WTC11 (cell line): ENCODE measurements around the gene YWHAH. TPM values are rescaled to one million over a fixed set of nuclear protein-coding genes. Genes with fewer than 3 reads are reported as not detected.
A peak's percentile ranks its signal among the peaks of the same experiment; 100 is the strongest.

Source experiments
- ATAC-seq: fragments of 200-7000 bp; cut with Tn5 transposase; 2 replicates; pipeline ENCODE4 v1.10.0; 2021; ENCODE audit warnings: mild to moderate bottlenecking, moderate library complexity
- CTCF ChIA-PET: fragments of 300-600 bp; sonication (Branson Sonifier 250); formaldehyde crosslinking; loops from one replicate; lab custom pipeline; 2021; ENCODE audit warnings: antibody characterized with exemption; lab: Charles Lee
- POLR2A ChIA-PET: fragments of 350-600 bp; sonication (Branson Sonifier 250); formaldehyde crosslinking; loops from one replicate; lab custom pipeline; 2021; ENCODE audit warnings: antibody characterized with exemption; lab: Charles Lee
- DNase-seq: peaks from one replicate; pipeline ENCODE4 v3.0.0; 2021; ENCODE audit warnings: low spot score
- H3K27ac Mint-ChIP-seq: 2 replicates; pipeline ENCODE4 v1.8.0; 2021; ENCODE audit warnings: mixed read lengths
- H3K27me3 Mint-ChIP-seq: 2 replicates; pipeline ENCODE4 v1.8.0; 2021; ENCODE audit warnings: low read depth, mild to moderate bottlenecking, moderate library complexity, mixed read lengths
- H3K36me3 Mint-ChIP-seq: 2 replicates; pipeline ENCODE4 v1.8.0; 2021; ENCODE audit warnings: mixed read lengths
- H3K4me1 Mint-ChIP-seq: 2 replicates; pipeline ENCODE4 v1.8.0; 2022; ENCODE audit warnings: mixed read lengths
- H3K4me3 Mint-ChIP-seq: 2 replicates; pipeline ENCODE4 v1.8.0; 2021; ENCODE audit warnings: mild to moderate bottlenecking, moderate library complexity, mixed read lengths
- H3K9me3 Mint-ChIP-seq: 2 replicates; pipeline ENCODE4 v1.8.0; 2021; ENCODE audit warnings: mixed read lengths
- CREM ChIP-seq: sonication (generic); formaldehyde crosslinking; IDR thresholded peaks from 2 replicates; pipeline ENCODE4 v1.8.1; 2022; ENCODE audit warnings: mild to moderate bottlenecking, missing genetic modification reagents, moderate library complexity
- EMX1 ChIP-seq: fragments of 250-450 bp; sonication (Bioruptor Pico); IDR thresholded peaks from 2 replicates; pipeline ENCODE4 v1.8.0; 2021; ENCODE audit warnings: mild to moderate bottlenecking
- GRHL2 ChIP-seq: fragments of 250-450 bp; sonication (Bioruptor Pico); IDR thresholded peaks from 2 replicates; pipeline ENCODE4 v1.8.0; 2022; ENCODE audit warnings: mild to moderate bottlenecking, moderate library complexity; ENCODE audit not compliant: insufficient replicate concordance, severe bottlenecking
- KAT7 ChIP-seq: sonication (generic); formaldehyde crosslinking; IDR thresholded peaks from 2 replicates; pipeline ENCODE4 v1.8.1; 2023; ENCODE audit warnings: missing genetic modification reagents, mild to moderate bottlenecking, borderline replicate concordance
- NR3C1 ChIP-seq: sonication (generic); formaldehyde crosslinking; conservative IDR thresholded peaks from 2 replicates; pipeline ENCODE4 v1.8.1; 2023; ENCODE audit warnings: low read depth, mild to moderate bottlenecking, missing genetic modification reagents
- SMAD3 ChIP-seq: sonication (generic); formaldehyde crosslinking; IDR thresholded peaks from 2 replicates; pipeline ENCODE4 v1.8.0; 2022; ENCODE audit warnings: missing genetic modification reagents, mild to moderate bottlenecking, borderline replicate concordance
- SP1 ChIP-seq: sonication (generic); formaldehyde crosslinking; conservative IDR thresholded peaks from 2 replicates; pipeline ENCODE4 v1.8.1; 2022; ENCODE audit warnings: missing genetic modification reagents
- TP53 ChIP-seq: sonication (generic); formaldehyde crosslinking; IDR thresholded peaks from 2 replicates; pipeline ENCODE4 v1.8.1; 2023; ENCODE audit warnings: mild to moderate bottlenecking, missing genetic modification reagents
- ZNF232 ChIP-seq: sonication (generic); formaldehyde crosslinking; IDR thresholded peaks from 2 replicates; pipeline ENCODE4 v1.8.0; 2022; ENCODE audit warnings: mild to moderate bottlenecking, missing genetic modification reagents
- ZNF416 ChIP-seq: fragments of 250-450 bp; sonication (Bioruptor Pico); IDR thresholded peaks from 2 replicates; pipeline ENCODE4 v1.9.0; 2021; ENCODE audit warnings: mild to moderate bottlenecking, inconsistent platforms
- ZNF671 ChIP-seq: fragments of 250-450 bp; sonication (Bioruptor Pico); IDR thresholded peaks from 2 replicates; pipeline ENCODE4 v1.8.0; 2021; ENCODE audit warnings: mild to moderate bottlenecking
- total RNA-seq: library from RNA; stranded (reverse); gene quantifications from 3 replicates; pipeline ENCODE4 v1.2.3, GENCODE V29; 2021
- TF ChIP-seq, protein P1 (sequence below): sonication (generic); formaldehyde crosslinking; IDR thresholded peaks from 2 replicates; pipeline ENCODE4 v1.8.0; 2022; ENCODE audit warnings: mild to moderate bottlenecking, missing genetic modification reagents
- TF ChIP-seq, protein P2 (sequence below): sonication (generic); formaldehyde crosslinking; IDR thresholded peaks from 2 replicates; pipeline ENCODE4 v1.8.1; 2023; ENCODE audit warnings: mild to moderate bottlenecking, missing genetic modification reagents, moderate library complexity
- TF ChIP-seq, protein P3 (sequence below): fragments of 250-450 bp; sonication (Bioruptor Pico); IDR thresholded peaks from 2 replicates; pipeline ENCODE4 v1.9.0; 2021; ENCODE audit warnings: mild to moderate bottlenecking
- TF ChIP-seq, protein P4 (sequence below): sonication (generic); formaldehyde crosslinking; IDR thresholded peaks from 2 replicates; pipeline ENCODE4 v1.8.0; 2022; ENCODE audit warnings: missing genetic modification reagents
- TF ChIP-seq, protein P5 (sequence below): fragments of 250-450 bp; sonication (Bioruptor Pico); IDR thresholded peaks from 2 replicates; pipeline ENCODE4 v1.9.0; 2021; ENCODE audit warnings: moderate library complexity, mild to moderate bottlenecking, inconsistent platforms, borderline replicate concordance
- TF ChIP-seq, protein P6 (sequence below): fragments of 250-450 bp; sonication (Bioruptor Pico); IDR thresholded peaks from 2 replicates; pipeline ENCODE4 v1.9.0; 2021; ENCODE audit warnings: mild to moderate bottlenecking
- TF ChIP-seq, protein P7 (sequence below): sonication (generic); formaldehyde crosslinking; IDR thresholded peaks from 2 replicates; pipeline ENCODE4 v1.8.0; 2023; ENCODE audit warnings: missing genetic modification reagents, mild to moderate bottlenecking, borderline replicate concordance

YWHAH gene
- total RNA-seq, 1 experiment from 2014 or later, result 203 TPM

DNA sequence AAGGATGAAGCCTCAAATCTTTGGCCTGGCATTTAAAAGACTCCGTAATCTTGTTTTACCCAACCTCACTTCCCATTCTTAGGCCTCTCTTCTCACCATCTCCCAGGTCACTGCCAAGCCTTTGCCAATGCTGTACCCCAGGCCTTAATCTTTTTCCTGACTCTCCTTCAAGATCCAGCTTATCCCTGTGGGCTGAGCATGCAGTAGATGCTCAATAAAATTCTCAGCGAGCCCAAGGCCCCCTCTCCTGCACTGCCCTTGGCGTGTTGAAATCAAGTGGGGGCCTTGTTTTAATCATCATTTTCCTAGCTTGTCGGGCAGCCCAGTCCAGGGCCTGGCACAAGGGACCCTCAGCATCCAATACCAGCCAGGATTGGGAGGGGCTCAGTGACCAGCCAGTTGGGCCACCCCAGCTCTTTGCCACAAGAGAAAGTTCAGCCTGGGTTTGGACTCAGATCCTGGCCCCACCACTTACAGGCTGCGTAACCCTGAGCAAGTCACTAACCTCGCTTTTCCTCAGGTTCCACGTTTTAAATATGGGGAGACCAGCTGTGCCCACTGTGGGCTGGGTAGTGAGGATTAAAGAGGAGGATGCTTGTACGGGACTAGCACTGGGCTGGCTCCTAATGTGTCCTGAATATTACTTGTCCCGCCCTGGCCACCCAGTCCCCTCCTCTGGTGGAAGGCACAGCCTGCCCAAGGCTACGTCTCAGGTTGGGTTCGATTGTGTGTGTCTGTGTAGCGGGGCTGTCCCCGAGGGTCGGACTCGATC lies 943 bp upstream of the YWHAH start (continued):
- TF ChIP-seq, protein P1, sequence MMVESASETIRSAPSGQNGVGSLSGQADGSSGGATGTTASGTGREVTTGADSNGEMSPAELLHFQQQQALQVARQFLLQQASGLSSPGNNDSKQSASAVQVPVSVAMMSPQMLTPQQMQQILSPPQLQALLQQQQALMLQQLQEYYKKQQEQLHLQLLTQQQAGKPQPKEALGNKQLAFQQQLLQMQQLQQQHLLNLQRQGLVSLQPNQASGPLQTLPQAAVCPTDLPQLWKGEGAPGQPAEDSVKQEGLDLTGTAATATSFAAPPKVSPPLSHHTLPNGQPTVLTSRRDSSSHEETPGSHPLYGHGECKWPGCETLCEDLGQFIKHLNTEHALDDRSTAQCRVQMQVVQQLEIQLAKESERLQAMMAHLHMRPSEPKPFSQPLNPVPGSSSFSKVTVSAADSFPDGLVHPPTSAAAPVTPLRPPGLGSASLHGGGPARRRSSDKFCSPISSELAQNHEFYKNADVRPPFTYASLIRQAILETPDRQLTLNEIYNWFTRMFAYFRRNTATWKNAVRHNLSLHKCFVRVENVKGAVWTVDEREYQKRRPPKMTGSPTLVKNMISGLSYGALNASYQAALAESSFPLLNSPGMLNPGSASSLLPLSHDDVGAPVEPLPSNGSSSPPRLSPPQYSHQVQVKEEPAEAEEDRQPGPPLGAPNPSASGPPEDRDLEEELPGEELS, result no peak
- TF ChIP-seq, protein P2, sequence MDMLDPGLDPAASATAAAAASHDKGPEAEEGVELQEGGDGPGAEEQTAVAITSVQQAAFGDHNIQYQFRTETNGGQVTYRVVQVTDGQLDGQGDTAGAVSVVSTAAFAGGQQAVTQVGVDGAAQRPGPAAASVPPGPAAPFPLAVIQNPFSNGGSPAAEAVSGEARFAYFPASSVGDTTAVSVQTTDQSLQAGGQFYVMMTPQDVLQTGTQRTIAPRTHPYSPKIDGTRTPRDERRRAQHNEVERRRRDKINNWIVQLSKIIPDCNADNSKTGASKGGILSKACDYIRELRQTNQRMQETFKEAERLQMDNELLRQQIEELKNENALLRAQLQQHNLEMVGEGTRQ, result no peak
- TF ChIP-seq, all 79 proteins: peak for 4

DNA sequence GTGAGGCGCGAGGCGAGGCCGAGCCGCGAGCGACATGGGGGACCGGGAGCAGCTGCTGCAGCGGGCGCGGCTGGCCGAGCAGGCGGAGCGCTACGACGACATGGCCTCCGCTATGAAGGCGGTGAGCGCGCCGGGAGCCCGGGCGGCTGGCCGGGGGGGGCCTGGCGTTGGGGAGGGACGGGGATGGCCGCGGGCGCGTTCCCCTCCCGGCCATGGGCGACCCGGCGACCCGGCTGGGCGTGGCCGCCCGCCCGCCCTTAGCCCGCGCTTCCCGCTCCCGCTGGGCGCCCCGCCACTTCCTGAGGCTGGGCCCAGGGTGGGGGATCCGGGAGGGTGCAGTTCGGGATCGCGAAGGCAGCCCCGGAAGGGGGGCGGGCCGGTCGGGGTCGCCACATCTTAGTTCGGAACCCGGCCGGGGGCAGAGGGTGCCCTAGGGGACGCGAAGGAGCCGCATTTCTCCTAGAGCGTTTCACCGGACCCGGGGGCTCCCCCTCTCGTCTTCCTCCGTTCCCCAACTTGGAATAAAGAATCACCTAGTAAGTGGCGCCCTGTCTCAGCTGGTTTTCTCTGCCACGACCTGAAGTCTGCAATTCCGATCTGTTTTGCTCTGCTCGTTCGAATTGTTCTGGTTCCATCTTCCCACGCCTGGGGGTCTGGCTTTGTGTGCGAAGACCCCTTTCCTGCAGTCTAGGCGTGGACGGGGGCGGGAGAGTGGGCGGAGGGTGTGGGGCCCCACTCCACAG lies 536 bp downstream of the YWHAH start:
- Mint-ChIP-seq H3K36me3 (peaks cover 22% of the 10 kb centered on the region), H3K4me3 (peak overlapping the region; percentile 53), H3K27ac (no peak overlapping the region), H3K27me3 (peaks cover 10% of the 10 kb centered on the region), H3K9me3 (no peaks in the 10 kb centered on the region), H3K4me1 (peaks cover 10% of the 10 kb centered on the region)
- POLR2A ChIA-PET, result interaction anchor here (0.5 to 1.6 kb wide), 2 partner anchors 9 to 15 kb away, joined by 3 to 5 read pairs; no protein-coding TSS in a partner anchor
- CTCF ChIA-PET, result interaction anchor here (1.4 to 3.3 kb wide), 2 partner anchors 16 to 25 kb away, joined by 4 to 23 read pairs; no protein-coding TSS in a partner anchor
- ATAC-seq, result peak; percentile 7
- peak; percentile 48 for DNase-seq
- TF ChIP-seq SMAD3 (CRISPR knock-in tag), result no peak
- TF ChIP-seq KAT7 (CRISPR knock-in tag), result peak; percentile 80; the same call in 1 of the 2 replicates
- no peak for TF ChIP-seq NR3C1 (CRISPR knock-in tag)
- no peak for TF ChIP-seq ZNF416
- no peak for TF ChIP-seq ZNF671
- TF ChIP-seq, protein P3, sequence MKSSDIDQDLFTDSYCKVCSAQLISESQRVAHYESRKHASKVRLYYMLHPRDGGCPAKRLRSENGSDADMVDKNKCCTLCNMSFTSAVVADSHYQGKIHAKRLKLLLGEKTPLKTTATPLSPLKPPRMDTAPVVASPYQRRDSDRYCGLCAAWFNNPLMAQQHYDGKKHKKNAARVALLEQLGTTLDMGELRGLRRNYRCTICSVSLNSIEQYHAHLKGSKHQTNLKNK (CRISPR knock-in tag), result no peak
- no peak; the same call in 1 of the 2 replicates for TF ChIP-seq SP1 (CRISPR knock-in tag)
- peak; percentile 56; the same call in 1 of the 2 replicates for TF ChIP-seq CREM
- TF ChIP-seq EMX1 (CRISPR knock-in tag), result no peak
- peak; percentile 22; the same call in 1 of the 2 replicates for TF ChIP-seq TP53 (CRISPR knock-in tag)
- TF ChIP-seq, protein P4, sequence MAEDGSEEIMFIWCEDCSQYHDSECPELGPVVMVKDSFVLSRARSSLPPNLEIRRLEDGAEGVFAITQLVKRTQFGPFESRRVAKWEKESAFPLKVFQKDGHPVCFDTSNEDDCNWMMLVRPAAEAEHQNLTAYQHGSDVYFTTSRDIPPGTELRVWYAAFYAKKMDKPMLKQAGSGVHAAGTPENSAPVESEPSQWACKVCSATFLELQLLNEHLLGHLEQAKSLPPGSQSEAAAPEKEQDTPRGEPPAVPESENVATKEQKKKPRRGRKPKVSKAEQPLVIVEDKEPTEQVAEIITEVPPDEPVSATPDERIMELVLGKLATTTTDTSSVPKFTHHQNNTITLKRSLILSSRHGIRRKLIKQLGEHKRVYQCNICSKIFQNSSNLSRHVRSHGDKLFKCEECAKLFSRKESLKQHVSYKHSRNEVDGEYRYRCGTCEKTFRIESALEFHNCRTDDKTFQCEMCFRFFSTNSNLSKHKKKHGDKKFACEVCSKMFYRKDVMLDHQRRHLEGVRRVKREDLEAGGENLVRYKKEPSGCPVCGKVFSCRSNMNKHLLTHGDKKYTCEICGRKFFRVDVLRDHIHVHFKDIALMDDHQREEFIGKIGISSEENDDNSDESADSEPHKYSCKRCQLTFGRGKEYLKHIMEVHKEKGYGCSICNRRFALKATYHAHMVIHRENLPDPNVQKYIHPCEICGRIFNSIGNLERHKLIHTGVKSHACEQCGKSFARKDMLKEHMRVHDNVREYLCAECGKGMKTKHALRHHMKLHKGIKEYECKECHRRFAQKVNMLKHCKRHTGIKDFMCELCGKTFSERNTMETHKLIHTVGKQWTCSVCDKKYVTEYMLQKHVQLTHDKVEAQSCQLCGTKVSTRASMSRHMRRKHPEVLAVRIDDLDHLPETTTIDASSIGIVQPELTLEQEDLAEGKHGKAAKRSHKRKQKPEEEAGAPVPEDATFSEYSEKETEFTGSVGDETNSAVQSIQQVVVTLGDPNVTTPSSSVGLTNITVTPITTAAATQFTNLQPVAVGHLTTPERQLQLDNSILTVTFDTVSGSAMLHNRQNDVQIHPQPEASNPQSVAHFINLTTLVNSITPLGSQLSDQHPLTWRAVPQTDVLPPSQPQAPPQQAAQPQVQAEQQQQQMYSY, result no peak
- TF ChIP-seq, protein P5, sequence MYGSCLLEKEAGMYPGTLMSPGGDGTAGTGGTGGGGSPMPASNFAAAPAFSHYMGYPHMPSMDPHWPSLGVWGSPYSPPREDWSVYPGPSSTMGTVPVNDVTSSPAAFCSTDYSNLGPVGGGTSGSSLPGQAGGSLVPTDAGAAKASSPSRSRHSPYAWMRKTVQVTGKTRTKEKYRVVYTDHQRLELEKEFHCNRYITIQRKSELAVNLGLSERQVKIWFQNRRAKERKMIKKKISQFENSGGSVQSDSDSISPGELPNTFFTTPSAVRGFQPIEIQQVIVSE, result no peak
- no peak for TF ChIP-seq GRHL2 (CRISPR knock-in tag)
- TF ChIP-seq, protein P6, sequence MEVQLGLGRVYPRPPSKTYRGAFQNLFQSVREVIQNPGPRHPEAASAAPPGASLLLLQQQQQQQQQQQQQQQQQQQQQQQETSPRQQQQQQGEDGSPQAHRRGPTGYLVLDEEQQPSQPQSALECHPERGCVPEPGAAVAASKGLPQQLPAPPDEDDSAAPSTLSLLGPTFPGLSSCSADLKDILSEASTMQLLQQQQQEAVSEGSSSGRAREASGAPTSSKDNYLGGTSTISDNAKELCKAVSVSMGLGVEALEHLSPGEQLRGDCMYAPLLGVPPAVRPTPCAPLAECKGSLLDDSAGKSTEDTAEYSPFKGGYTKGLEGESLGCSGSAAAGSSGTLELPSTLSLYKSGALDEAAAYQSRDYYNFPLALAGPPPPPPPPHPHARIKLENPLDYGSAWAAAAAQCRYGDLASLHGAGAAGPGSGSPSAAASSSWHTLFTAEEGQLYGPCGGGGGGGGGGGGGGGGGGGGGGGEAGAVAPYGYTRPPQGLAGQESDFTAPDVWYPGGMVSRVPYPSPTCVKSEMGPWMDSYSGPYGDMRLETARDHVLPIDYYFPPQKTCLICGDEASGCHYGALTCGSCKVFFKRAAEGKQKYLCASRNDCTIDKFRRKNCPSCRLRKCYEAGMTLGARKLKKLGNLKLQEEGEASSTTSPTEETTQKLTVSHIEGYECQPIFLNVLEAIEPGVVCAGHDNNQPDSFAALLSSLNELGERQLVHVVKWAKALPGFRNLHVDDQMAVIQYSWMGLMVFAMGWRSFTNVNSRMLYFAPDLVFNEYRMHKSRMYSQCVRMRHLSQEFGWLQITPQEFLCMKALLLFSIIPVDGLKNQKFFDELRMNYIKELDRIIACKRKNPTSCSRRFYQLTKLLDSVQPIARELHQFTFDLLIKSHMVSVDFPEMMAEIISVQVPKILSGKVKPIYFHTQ, result no peak
- peak; percentile 53; the same call in 1 of the 2 replicates for TF ChIP-seq ZNF232 (CRISPR knock-in tag)
- TF ChIP-seq, protein P7, sequence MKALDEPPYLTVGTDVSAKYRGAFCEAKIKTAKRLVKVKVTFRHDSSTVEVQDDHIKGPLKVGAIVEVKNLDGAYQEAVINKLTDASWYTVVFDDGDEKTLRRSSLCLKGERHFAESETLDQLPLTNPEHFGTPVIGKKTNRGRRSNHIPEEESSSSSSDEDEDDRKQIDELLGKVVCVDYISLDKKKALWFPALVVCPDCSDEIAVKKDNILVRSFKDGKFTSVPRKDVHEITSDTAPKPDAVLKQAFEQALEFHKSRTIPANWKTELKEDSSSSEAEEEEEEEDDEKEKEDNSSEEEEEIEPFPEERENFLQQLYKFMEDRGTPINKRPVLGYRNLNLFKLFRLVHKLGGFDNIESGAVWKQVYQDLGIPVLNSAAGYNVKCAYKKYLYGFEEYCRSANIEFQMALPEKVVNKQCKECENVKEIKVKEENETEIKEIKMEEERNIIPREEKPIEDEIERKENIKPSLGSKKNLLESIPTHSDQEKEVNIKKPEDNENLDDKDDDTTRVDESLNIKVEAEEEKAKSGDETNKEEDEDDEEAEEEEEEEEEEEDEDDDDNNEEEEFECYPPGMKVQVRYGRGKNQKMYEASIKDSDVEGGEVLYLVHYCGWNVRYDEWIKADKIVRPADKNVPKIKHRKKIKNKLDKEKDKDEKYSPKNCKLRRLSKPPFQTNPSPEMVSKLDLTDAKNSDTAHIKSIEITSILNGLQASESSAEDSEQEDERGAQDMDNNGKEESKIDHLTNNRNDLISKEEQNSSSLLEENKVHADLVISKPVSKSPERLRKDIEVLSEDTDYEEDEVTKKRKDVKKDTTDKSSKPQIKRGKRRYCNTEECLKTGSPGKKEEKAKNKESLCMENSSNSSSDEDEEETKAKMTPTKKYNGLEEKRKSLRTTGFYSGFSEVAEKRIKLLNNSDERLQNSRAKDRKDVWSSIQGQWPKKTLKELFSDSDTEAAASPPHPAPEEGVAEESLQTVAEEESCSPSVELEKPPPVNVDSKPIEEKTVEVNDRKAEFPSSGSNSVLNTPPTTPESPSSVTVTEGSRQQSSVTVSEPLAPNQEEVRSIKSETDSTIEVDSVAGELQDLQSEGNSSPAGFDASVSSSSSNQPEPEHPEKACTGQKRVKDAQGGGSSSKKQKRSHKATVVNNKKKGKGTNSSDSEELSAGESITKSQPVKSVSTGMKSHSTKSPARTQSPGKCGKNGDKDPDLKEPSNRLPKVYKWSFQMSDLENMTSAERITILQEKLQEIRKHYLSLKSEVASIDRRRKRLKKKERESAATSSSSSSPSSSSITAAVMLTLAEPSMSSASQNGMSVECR (CRISPR knock-in tag), result peak; percentile 26; the same call in 1 of the 2 replicates
